Measurements from ENCODE around the gene OR8G1. TPM values are rescaled to one million over a fixed set of nuclear protein-coding genes. Genes with fewer than 3 reads are reported as not detected.

OR8G1 gene
- total and polyA plus RNA-seq, 2 of the 8 experiments (the other 6 are each of a cell fraction or from before 2014, with no cell fraction given) = not detected

DNA sequence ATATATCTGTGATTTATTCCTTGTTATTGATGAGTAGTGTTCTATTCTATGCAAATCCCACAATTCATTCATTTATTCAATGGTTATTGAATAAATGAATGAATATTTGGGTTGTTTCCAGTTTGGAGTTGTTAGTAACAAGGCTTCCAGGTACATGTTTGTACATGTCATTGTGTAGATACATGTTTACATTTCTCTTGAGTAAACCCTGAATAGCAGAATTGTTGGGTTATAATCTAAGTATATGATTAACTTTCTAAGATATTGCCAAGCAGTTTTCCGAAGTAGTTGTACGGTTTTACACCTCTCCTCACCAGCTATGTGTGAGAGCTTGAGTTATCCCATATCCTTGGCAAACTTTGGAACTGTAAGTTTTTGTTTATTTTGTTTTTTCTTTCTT is 18.5 kb upstream of the OR8G1 start:
- H3K36me3 ChIP-seq (ENCODE audit: control insufficient read depth in 2 of 4, insufficient read depth in 4 of 4, low read length in 3 of 4) = no peaks in the 10 kb centered on the region
- no peak overlapping the region for H3K4me3 ChIP-seq (ENCODE audit: extremely low read depth in 1 of 4, insufficient read depth in 2 of 4, low read depth in 3 of 4, low read length in 4 of 4)
- no peak overlapping the region for H2AK5ac ChIP-seq (ENCODE audit: low read depth, low read length)
- no peak overlapping the region for H3K9ac ChIP-seq (replicated peaks in 1 of 4; ENCODE audit: extremely low read depth in 1 of 4, low read depth in 3 of 4, low read length in 3 of 4)
- H2AFZ ChIP-seq (ENCODE audit: low read length) = no peak overlapping the region
- H4K20me1 ChIP-seq (replicated peaks in 1 of 2; ENCODE audit: control insufficient read depth in 1 of 2, insufficient read depth in 2 of 2, low read length in 2 of 2) = no peaks in the 10 kb centered on the region
- no peaks in the 10 kb centered on the region for H3K79me2 ChIP-seq (ENCODE audit: control insufficient read depth in 1 of 2, insufficient read depth in 2 of 2, low read length in 2 of 2)
- no peak overlapping the region for H2BK20ac ChIP-seq (ENCODE audit: low read length)
- 98% methylated on average over 2 of the region's 2 CpGs; no CpG with 5 or more reads in 1 of the 2 experiments for WGBS, 2 experiments (ENCODE audit: extremely low coverage in 1 of 2, insufficient coverage in 1 of 2, insufficient read length in 1 of 2, insufficient replicate concordance in 2 of 2, low coverage in 1 of 2, low lambda C conversion rate in 2 of 2, missing lambda C conversion rate in 1 of 2)
- H3K56ac ChIP-seq (replicated peaks; ENCODE audit: insufficient read length, low read depth, low read length) = no peak overlapping the region
- no peak overlapping the region for H3K23ac ChIP-seq (ENCODE audit: insufficient read length)
- H3K27ac ChIP-seq (ENCODE audit: low read depth, low read length) = no peak overlapping the region
- H3K27me3 ChIP-seq (replicated peaks in 1 of 4; ENCODE audit: control insufficient read depth in 3 of 4, extremely low read depth in 1 of 4, insufficient read depth in 3 of 4, low read length in 3 of 4) = no peaks in the 10 kb centered on the region
- H3K4me2 ChIP-seq (ENCODE audit: insufficient read depth in 1 of 2, low read depth in 2 of 2, low read length in 2 of 2) = no peak overlapping the region
- H4K5ac ChIP-seq (ENCODE audit: insufficient read length, low read depth, low read length) = no peak overlapping the region
- H3K18ac ChIP-seq (ENCODE audit: extremely low read depth, low read length) = no peak overlapping the region
- no peak overlapping the region for H2BK15ac ChIP-seq (ENCODE audit: low read length)
- H3K4me1 ChIP-seq (replicated peaks in 1 of 4; ENCODE audit: control insufficient read depth in 3 of 4, insufficient read depth in 4 of 4, low read length in 3 of 4) = no peaks in the 10 kb centered on the region
- H2BK12ac ChIP-seq (ENCODE audit: low read depth, low read length) = no peak overlapping the region
- no peak overlapping the region for H3K14ac ChIP-seq (ENCODE audit: insufficient read length)
- H4K91ac ChIP-seq (replicated peaks; ENCODE audit: insufficient read length, low read length) = no peak overlapping the region
- DNase-seq (ENCODE audit: low read depth in 1 of 2, low spot score in 2 of 2) = no peak
- CTCF ChIA-PET (ENCODE audit: partially characterized antibody) = no interaction called here
- H4K8ac ChIP-seq (ENCODE audit: extremely low read depth, insufficient read depth, low read length) = no peak overlapping the region
- H2BK120ac ChIP-seq (replicated peaks; ENCODE audit: low read depth, low read length) = no peak overlapping the region
- POLR2A ChIA-PET (ENCODE audit: partially characterized antibody) = no interaction called here
- no peaks in the 10 kb centered on the region for H3K9me3 ChIP-seq (ENCODE audit: insufficient read depth in 2 of 2, low read depth in 1 of 2, low read length in 1 of 2)
- no peaks in the 10 kb centered on the region for H3K79me1 ChIP-seq (ENCODE audit: low read depth, low read length)
- no peak overlapping the region for H2BK5ac ChIP-seq (ENCODE audit: low read depth, low read length)
- no peak overlapping the region for H3K4ac ChIP-seq (replicated peaks; ENCODE audit: insufficient read length, low read depth, low read length)
- no peaks in the 10 kb centered on the region for H3K23me2 ChIP-seq (ENCODE audit: low read depth, low read length)
- no peak for FAIRE-seq
- TF ChIP-seq BCL11A (IDR thresholded peaks at IDR 0.05; ENCODE audit: low read depth in 2 of 2, low read length in 2 of 2) (no peak), GTF2F1 (IDR thresholded peaks at IDR 0.05; ENCODE audit: borderline replicate concordance, low read depth, low read length) (no peak), SP2 (IDR thresholded peaks at IDR 0.05; ENCODE audit: low read length) (no peak), RNF2 (IDR thresholded peaks at IDR 0.05; ENCODE audit: borderline replicate concordance, low read depth, low read length, missing control alignments, poor library complexity, severe bottlenecking) (no peak), SRF (IDR thresholded peaks at IDR 0.05; ENCODE audit: low read depth, low read length) (no peak), POLR2A (IDR thresholded peaks at IDR 0.05; ENCODE audit: control extremely low read depth in 1 of 2, low read depth in 2 of 2, low read length in 2 of 2) (no peak), EGR1 (IDR thresholded peaks at IDR 0.05; ENCODE audit: borderline replicate concordance, low read depth, low read length) (no peak), POU5F1 (IDR thresholded peaks at IDR 0.05; ENCODE audit: low read depth, low read length) (no peak), MAFK (IDR thresholded peaks at IDR 0.05; ENCODE audit: low read depth, low read length) (no peak), SIRT6 (IDR thresholded peaks at IDR 0.05; ENCODE audit: low read length) (no peak), KDM1A (IDR thresholded peaks at IDR 0.05; ENCODE audit: borderline replicate concordance, low read length) (no peak), JUN (IDR thresholded peaks at IDR 0.05; ENCODE audit: low read depth, low read length) (no peak), KDM5A (IDR thresholded peaks at IDR 0.05; ENCODE audit: low read length) (no peak), YY1 (IDR thresholded peaks at IDR 0.05; ENCODE audit: low read depth, low read length) (no peak)

Data from H1 (cell line).